PC-9 (cell line): ENCODE measurements around the gene TMEM131L.

ENCODE experiments used
- CTCF ChIP-seq: fragments of 200-600 bp; sonication (generic); conservative IDR thresholded peaks from 2 replicates; pipeline ENCODE4 v1.6.1; 2017; ENCODE audit warnings: mixed run types, antibody characterized with exemption, mild to moderate bottlenecking, moderate library complexity
- EZH2 ChIP-seq: fragments of 200-600 bp; sonication (generic); IDR thresholded peaks from 2 replicates; pipeline ENCODE4 v1.8.0; 2017; ENCODE audit warnings: antibody characterized with exemption, low read depth

GRCh38 chr4:153528705-153529485, 62.7 kb downstream of the TMEM131L start:
- TF ChIP-seq CTCF (no peak), EZH2 (no peak)
